PC-9 (cell line): ENCODE data around the gene TEAD3.

Experiments used
- EZH2 ChIP-seq: fragments of 200-600 bp; sonication (generic); IDR thresholded peaks from 2 replicates; pipeline ENCODE4 v1.8.0; 2017; ENCODE audit warnings: antibody characterized with exemption, low read depth
- TF ChIP-seq, protein P1 (sequence below): fragments of 200-600 bp; sonication (generic); conservative IDR thresholded peaks from 2 replicates; pipeline ENCODE4 v1.6.1; 2017; ENCODE audit warnings: mixed run types, antibody characterized with exemption, mild to moderate bottlenecking, moderate library complexity

DNA sequence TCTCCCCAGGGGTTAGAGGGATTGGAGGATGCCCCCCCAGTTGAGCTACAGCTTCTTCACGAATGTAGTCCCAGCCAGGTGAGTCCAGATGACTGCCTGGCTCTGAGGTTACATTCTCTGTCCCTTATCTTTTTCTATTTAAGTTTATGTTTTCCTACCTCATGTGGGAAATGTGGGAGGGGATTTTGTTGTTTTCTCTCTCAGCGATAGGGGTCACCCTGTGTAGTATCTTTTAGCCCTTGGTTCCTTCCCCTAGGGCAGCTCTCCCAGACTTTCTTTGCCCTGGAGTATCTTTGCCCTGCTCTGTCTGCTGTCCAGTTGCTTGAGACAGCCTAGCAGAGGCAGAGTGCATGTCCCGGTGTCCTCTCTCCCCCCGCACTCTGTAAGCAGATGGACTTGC is 39.0 kb downstream of the TEAD3 start:
- TF ChIP-seq, protein P1, sequence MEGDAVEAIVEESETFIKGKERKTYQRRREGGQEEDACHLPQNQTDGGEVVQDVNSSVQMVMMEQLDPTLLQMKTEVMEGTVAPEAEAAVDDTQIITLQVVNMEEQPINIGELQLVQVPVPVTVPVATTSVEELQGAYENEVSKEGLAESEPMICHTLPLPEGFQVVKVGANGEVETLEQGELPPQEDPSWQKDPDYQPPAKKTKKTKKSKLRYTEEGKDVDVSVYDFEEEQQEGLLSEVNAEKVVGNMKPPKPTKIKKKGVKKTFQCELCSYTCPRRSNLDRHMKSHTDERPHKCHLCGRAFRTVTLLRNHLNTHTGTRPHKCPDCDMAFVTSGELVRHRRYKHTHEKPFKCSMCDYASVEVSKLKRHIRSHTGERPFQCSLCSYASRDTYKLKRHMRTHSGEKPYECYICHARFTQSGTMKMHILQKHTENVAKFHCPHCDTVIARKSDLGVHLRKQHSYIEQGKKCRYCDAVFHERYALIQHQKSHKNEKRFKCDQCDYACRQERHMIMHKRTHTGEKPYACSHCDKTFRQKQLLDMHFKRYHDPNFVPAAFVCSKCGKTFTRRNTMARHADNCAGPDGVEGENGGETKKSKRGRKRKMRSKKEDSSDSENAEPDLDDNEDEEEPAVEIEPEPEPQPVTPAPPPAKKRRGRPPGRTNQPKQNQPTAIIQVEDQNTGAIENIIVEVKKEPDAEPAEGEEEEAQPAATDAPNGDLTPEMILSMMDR = no peak
- TF ChIP-seq EZH2 = no peak
